HG03108 (cell line): ENCODE measurements around the gene FAM3C.
"Not testable (repeated sequence)": the region's sequence is repeated elsewhere in the genome, so short reads cannot be mapped to it uniquely, and the experiment has no call there.

Source experiments
- ATAC-seq: cut with Tn5 transposase; IDR thresholded peaks from one replicate; pipeline ENCODE4 v1.9.1; 2021; ENCODE audit warnings: moderate library complexity; ENCODE audit not compliant: unreplicated experiment

FAM3C gene

DNA sequence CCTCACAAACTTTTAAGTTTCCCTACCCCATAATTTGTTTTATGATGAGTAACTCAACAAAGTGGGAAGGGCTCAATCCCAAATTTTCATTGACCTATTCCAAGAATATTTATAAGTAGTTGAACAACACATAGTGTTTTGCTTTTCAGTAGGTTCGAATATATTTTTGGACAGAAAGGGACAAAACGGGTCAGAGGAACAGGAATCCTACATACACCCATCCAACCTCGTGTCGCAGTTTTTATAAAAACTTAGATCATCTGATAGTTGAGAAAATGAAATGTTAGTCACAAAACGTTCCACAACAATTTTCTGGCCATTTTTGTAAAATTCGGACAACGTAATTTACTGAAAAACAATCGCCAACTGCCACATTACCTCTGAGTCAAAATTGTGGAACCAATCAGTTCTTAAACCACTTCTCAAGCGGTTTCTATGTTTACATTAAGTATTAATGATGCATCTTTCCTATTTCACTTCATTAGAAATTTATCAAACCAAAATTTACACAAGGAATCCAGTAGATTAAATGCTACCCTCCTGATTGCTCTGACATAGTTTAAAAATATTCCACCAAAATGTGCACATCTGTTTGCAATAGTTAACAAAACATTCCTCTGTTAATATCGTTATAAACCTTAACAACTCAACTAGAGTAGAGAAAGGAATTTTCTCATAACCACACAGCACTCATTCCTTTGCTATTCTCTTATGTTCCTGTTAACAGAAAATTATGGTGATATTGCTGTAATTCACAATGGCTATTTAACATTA is 61.0 kb downstream of the FAM3C start:
- ATAC-seq, result no peak

DNA sequence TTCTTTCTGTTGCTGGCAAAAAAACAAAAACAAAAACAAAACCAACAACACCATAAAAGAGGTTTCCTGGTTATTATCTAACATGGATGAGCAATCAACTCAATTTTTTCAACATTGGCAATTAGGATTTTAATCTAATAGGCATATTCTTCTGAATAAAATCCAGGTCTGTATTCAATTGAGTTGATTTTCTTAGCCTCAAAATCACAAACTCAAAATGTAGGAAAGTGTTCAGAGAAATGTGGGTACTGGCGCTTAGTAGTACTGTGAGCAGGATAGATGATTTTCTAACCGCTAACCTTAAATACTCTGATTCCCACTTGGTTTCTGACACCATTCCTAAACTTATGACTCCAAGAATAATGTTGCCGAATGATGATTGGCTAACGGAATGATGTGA is 61.7 kb downstream of the FAM3C start:
- ATAC-seq, result no peak

DNA sequence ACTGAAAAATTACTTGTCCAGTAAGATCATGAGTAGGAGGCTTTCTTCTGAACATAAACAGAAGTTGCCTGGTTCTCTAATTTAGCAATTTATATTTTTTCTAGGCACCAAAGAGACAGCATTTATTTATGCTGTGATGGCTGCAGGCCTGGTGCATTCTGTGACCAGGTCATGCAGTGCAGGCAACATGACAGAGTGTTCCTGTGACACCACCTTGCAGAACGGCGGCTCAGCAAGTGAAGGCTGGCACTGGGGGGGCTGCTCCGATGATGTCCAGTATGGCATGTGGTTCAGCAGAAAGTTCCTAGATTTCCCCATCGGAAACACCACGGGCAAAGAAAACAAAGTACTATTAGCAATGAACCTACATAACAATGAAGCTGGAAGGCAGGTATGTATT is 64.5 kb downstream of the FAM3C start:
- ATAC-seq, result no peak

- ATAC-seq, result no peak
These were observed 65.1 kb downstream of the FAM3C start for GRCh38 chr7:121331048-121331447.

DNA sequence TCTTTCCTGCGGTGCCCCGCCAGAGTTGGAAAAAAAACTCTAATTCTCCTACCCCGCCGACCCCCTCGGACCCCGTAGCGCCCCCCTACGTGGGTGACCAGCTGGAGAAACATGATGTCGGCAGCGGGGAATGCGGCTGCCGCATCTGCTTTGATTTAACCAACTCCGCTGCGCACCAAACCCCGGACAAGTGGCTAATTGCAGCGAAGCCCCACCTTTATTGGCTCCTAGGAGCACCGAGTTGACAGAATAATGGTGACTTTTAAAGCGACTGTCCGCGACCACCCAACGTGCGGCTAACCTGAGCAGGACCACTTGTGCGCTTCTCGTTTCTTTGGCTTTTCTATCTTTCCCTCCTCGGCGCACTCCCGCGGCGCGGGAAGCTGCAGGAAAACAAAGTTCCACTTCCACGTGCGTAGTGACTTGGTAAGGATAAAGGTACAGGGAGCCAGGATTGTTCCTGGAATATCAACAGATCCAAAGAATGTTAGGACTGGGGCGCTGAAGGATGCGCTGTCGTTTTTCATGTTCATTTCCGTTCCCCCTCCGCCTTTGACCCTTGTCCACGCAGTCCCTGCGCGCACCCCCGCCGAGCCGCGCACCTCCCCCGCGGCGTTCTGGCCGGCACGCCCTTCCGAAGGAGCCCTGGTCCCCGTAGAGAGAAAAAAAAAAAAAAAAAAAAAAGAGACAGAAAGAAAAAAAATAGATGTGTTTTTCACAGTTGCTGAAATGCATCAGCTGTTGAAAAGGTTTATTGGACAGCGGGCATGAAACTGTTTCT is 65.9 kb downstream of the FAM3C start:
- no peak for ATAC-seq

- ATAC-seq, result no peak
These were observed 66.7 kb downstream of the FAM3C start for GRCh38 chr7:121329191-121330052.

- no peak for ATAC-seq
These were observed 67.5 kb downstream of the FAM3C start, which contains the start of gene WNT16 for GRCh38 chr7:121328508-121329190. TSS of gene WNT16 (plus strand) at chr7:121329000. CDS start at chr7:121329293, 293 bp downstream.

GRCh38 chr7:121327671-121328070 is 68.4 kb downstream of the FAM3C start:
- no peak for ATAC-seq

GRCh38 chr7:121323515-121324302 is 72.4 kb downstream of the FAM3C start:
- no peak for ATAC-seq

GRCh38 chr7:121322460-121322859 is 73.6 kb downstream of the FAM3C start:
- no peak for ATAC-seq

GRCh38 chr7:121315170-121315569 is 80.9 kb downstream of the FAM3C start:
- ATAC-seq, result not testable (repeated sequence)

DNA sequence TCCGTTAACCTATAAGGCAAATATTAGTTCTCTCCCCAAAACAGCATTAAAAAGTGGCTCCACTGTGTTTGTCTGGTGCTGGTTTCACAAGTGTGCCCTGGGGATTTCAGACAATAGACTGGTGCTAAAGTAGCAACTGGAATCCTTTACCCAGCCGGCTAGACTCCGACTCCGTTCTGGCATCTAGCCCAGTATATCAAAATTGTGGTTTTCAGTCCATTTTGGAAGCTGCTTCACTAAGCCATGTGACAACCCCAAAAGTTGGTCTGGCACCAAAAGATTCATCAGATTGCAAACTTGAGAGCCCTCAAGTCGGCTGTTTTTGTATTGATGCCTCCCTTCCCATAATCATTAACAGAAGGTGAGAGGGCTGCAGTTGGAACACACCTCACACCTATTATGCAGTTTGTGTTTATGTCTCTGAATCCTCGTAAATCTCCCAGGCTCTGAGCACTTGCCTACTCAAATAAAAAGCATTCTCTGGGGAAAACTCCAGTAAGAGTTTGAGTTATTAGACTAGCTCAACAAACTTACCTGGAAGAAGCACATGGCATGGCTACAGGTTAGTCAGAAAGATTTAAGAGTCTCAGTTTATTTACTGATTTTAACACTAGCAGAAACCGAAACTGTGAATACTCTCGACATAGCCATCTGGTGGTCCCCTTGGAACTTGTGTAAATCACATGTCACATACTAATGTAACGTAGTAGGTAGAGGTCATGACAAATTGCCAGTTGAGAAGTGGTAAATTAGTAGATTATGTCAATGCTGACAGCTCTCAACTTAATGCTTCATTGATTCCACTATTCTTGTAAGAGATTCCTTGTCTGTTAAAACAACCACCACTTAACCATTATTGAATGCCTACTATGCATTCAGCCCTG is 82.1 kb downstream of the FAM3C start:
- ATAC-seq, result peak; percentile 93

DNA sequence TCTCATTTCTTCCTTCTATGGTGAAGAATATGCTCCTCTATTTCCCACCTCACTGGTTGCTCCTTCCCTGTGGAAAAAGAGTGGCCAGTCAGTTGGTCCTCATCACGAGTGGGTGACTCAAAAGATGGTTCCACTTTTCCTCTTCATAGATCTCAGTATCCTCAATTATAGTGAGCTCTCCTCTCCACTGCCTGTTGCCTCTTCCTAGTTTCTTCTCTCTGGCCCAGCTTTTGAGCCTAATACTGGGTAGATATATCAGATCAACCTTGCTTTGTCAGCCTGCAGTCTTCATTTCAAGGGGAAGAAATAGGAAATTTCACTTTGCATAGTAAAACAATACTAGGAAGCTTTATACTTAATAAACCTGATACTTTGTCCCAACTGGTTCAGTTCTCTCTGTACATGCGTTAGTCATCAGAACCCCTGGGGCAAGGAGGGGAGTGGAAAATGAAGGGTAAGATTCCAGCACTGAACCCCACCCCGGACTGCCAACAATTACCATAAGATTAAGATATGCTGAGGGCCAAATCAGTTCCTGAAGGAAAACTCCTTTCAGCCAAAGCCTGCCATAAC is 82.8 kb downstream of the FAM3C start:
- ATAC-seq, result no peak

GRCh38 chr7:121307021-121307574 is 89.0 kb downstream of the FAM3C start:
- ATAC-seq, result no peak

- ATAC-seq, result no peak
These were observed 89.5 kb downstream of the FAM3C start for GRCh38 chr7:121306565-121306964.

DNA sequence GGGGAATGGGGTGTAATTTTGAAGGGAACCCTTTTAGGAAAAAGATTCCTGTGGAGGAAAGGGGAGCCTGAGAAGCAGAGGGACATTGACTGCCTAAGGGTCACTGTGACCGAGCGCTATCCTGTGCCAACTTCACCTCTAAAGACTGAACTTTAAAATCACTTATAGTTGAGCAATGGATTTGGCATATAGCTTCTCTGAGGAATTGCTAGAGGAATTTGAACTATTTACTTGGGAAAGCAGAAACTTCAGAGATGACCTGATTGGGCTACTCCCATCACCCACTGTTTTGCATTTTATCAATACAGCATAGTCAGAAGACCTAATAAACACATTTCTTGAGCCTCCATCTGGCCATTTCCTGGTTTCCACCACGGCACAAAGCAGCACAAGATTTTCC is 91.0 kb downstream of the FAM3C start:
- ATAC-seq, result no peak

DNA sequence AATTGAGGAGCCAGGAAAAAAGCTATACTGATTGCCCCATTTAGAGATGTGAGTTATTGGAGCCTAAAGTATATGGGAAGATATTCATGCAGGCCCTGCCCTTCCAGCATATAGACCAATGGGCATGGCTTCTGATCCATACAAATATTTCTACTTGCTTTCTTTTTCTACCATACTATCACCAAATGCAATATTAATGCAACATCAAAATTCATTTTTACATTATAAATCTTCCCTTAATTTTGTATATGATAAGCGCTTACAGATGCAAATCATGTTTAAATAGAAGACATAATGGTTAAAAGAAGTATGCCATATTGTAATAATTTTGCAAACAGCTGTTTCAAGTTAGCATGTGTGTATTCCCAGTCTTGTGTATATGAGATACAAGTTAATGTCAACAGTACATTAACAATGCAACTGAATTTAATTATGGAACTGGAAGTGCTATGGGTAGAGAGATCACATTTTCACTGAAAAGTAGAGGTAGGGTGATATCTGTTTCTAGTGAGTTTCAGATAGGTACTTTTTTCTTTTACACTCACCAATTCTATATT is 91.9 kb downstream of the FAM3C start:
- no peak for ATAC-seq
